NCI-H1436 treated with DMSO at 0.1 percent for 48 hours (cell line): ENCODE results near the gene HCN2.
A peak's percentile ranks its signal among the peaks of the same experiment; 100 is the strongest.

Experiments
- DNase-seq: peaks from one replicate; lab custom pipeline; 2025; lab: John Stamatoyannopoulos, UW

Gene HCN2

GRCh38 chr19:657611-658010 lies 67.9 kb downstream of the HCN2 start:
- no peak for DNase-seq

GRCh38 chr19:658059-658839 lies 68.6 kb downstream of the HCN2 start:
- no peak for DNase-seq

- DNase-seq, result no peak
Measured at GRCh38 chr19:658916-659839, 69.5 kb downstream of the HCN2 start.

- DNase-seq, result no peak
Measured at GRCh38 chr19:660793-661426, 71.2 kb downstream of the HCN2 start.

- DNase-seq, result no peak
Measured at GRCh38 chr19:661427-662196, 71.9 kb downstream of the HCN2 start.

- no peak for DNase-seq
Measured at GRCh38 chr19:662207-662961, 72.7 kb downstream of the HCN2 start.

GRCh38 chr19:662962-663681 lies 73.4 kb downstream of the HCN2 start, which contains the start of gene RNF126:
Gene RNF126 (minus strand): TSS chr19:663214. CDS start chr19:663121, 93 bp downstream.
- DNase-seq, result peak; percentile 56

- DNase-seq, result no peak
Measured at GRCh38 chr19:663682-664117, 74.0 kb downstream of the HCN2 start.

GRCh38 chr19:664913-665443 lies 75.3 kb downstream of the HCN2 start:
- DNase-seq, result peak; percentile 47
